K562 (cell line): ENCODE data around the gene TPD52L1. TPM values are rescaled to one million over a fixed set of nuclear protein-coding genes. Genes with fewer than 3 reads are reported as not detected.

Experiments used
- CEBPB ChIP-seq: fragments of 450-650 bp; IDR thresholded peaks from 2 replicates; pipeline ENCODE4 v1.6.1; 2016; ENCODE audit warnings: missing genetic modification characterization, missing compliant biosample characterization
- CHD2 ChIP-seq: IDR thresholded peaks from 2 replicates; pipeline ENCODE4 v1.6.1; 2011; ENCODE audit warnings: low read depth, low read length
- EGR1 ChIP-seq: fragments of 450-650 bp; conservative IDR thresholded peaks from 2 replicates; pipeline ENCODE4 v1.6.1; 2017; ENCODE audit warnings: mild to moderate bottlenecking
- ELF1 ChIP-seq: fragments of 200-800 bp; sonication (Bioruptor generic); IDR thresholded peaks from 2 replicates; pipeline ENCODE4 v1.6.1; 2016; ENCODE audit warnings: missing genetic modification characterization, missing compliant biosample characterization
- GTF2A2 ChIP-seq: IDR thresholded peaks from 2 replicates; pipeline ENCODE4 v1.6.1; 2016; ENCODE audit warnings: mild to moderate bottlenecking, missing genetic modification characterization, missing compliant biosample characterization
- HOMEZ ChIP-seq: fragments of 250-450 bp; sonication (Bioruptor Pico); IDR thresholded peaks from 2 replicates; pipeline ENCODE4 v1.4.0; 2020; ENCODE audit warnings: mild to moderate bottlenecking, moderate library complexity
- NFIX ChIP-seq: fragments of 250-450 bp; sonication (Bioruptor Pico); IDR thresholded peaks from 2 replicates; pipeline ENCODE4 v1.4.0; 2020; ENCODE audit warnings: low read depth, mild to moderate bottlenecking, moderate library complexity
- NR1H2 ChIP-seq: sonication (generic); formaldehyde crosslinking; IDR thresholded peaks from 2 replicates; pipeline ENCODE4 v1.4.0; 2020; ENCODE audit warnings: mild to moderate bottlenecking, missing genetic modification reagents
- PATZ1 ChIP-seq: fragments of 250-450 bp; sonication (Bioruptor Pico); IDR thresholded peaks from 2 replicates; pipeline ENCODE4 v1.5.0; 2020; ENCODE audit warnings: mild to moderate bottlenecking, borderline replicate concordance
- POLR2A ChIP-seq: fragments of 450-650 bp; conservative IDR thresholded peaks from 2 replicates; pipeline ENCODE4 v1.6.1; 2016
- ZNF282 ChIP-seq: sonication (generic); formaldehyde crosslinking; IDR thresholded peaks from 2 replicates; pipeline ENCODE4 v1.8.1; 2023; ENCODE audit warnings: missing genetic modification reagents
- ZNF518B ChIP-seq: fragments of 250-450 bp; sonication (Bioruptor Pico); IDR thresholded peaks from 2 replicates; pipeline ENCODE4 v1.5.0; 2021; ENCODE audit warnings: mild to moderate bottlenecking, moderate library complexity
- ZNF583 ChIP-seq: fragments of 250-450 bp; sonication (Bioruptor Pico); IDR thresholded peaks from 2 replicates; pipeline ENCODE4 v1.4.0; 2020
- ZNF586 ChIP-seq: fragments of 450-650 bp; formaldehyde crosslinking; conservative IDR thresholded peaks from 2 replicates; pipeline ENCODE4 v1.4.0; 2020; ENCODE audit warnings: mild to moderate bottlenecking, moderate library complexity
- polyA plus RNA-seq, 8 experiments: library from polyadenylated mRNA; depleted of rRNA in 4 of 8; stranded (reverse) in 5 of 8; unstranded in 3 of 8; fragments of >200 nt; fragmentation: Nextera tagmentation in 2 of 8; fragmentation: Illumina TruSeq in 1 of 8; extraction: Ambion mirVana in 2 of 8; extraction: Trizol in 1 of 8; gene quantifications; 2 replicates each; pipeline versions ENCODE4 v1.2.1 to v1.2.3, GENCODE V29; 2011 to 2014; ENCODE audit warnings: inconsistent platforms in 1 of 8, missing spikeins in 1 of 8
- total RNA-seq, 7 experiments: library from RNA; depleted of rRNA in 6 of 7; stranded (reverse); fragments of >200 nt in 6 of 7; fragmentation: Illumina TruSeq in 2 of 7; extraction: Trizol in 2 of 7; gene quantifications; 2 replicates each; pipeline versions ENCODE4 v1.2.1 to v1.2.3, GENCODE V29; 2011 to 2021; ENCODE audit warnings: low replicate concordance in 1 of 7

The TPD52L1 gene
- total and polyA plus RNA-seq, 9 of the 15 experiments (the other 6 are each of a cell fraction or from before 2014, with no cell fraction given) = 12.9 to 149 (median 75.7) TPM

GRCh38 chr6:125153391-125154117 lies at the start of gene TPD52L1 (continued):
- TF ChIP-seq CEBPB = 0 out of 2 replicates have a peak, but pooled peaks have one; percentile 5
- no peak for TF ChIP-seq NFIX (CRISPR knock-in tag)
- no peak for TF ChIP-seq PATZ1 (CRISPR knock-in tag)
- no peak; the same call in 1 of the 2 replicates for TF ChIP-seq CHD2
- no peak for TF ChIP-seq ZNF586 (CRISPR knock-in tag)
- TF ChIP-seq ELF1 (tag) = no peak
- TF ChIP-seq HOMEZ (CRISPR knock-in tag) = no peak
- no peak for TF ChIP-seq ZNF518B (CRISPR knock-in tag)
- peak; percentile 70 for TF ChIP-seq POLR2A
- TF ChIP-seq NR1H2 = no peak
- peak; percentile 47; the same call in 1 of the 2 replicates for TF ChIP-seq ZNF583 (CRISPR knock-in tag)
- no peak for TF ChIP-seq ZNF282 (CRISPR knock-in tag)
- TF ChIP-seq EGR1 = 0 out of 2 replicates have a peak, but pooled peaks have one; percentile 6
- no peak for TF ChIP-seq GTF2A2 (tag)
